ENCODE results near the gene TPSD1. TPM values are rescaled to one million over a fixed set of nuclear protein-coding genes. Genes with fewer than 3 reads are reported as not detected.
A peak's percentile ranks its signal among the peaks of the same experiment; 100 is the strongest.

Gene TPSD1
- total RNA-seq, 3 donors from 2014 or later: 0.35 to 4.3 (median 0.58) TPM

DNA sequence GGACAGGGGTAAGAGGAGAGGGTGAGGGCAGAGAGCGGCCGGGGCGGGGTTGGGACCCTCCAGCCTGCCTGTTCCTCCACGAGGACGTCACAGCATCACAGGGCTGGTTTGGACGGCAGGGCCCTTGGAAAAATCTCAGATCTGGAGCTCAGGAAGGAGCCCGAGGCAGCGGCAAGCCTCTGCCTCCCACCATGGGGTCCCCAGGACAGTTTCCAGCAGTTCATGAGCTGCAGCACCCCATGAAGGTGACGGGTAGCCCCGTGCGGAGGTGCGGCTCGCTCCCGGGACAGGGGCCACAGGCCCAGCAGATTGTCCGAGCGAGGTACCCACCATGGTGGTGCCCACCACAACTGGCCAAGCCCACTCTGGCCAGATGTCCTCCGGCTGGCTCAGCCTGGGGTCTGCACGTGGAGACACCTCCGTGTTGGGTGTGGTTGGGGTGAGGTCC lies 21.3 kb downstream of the TPSD1 start:
- Histone ChIP-seq H3K36me3 (ENCODE audit: low read depth) (no peaks in the 10 kb centered on the region), H3K4me1 (ENCODE audit: low read depth) (peaks cover under 1% of the 10 kb centered on the region), H3K4me3 (no peak overlapping the region), H3K9me3 (no peaks in the 10 kb centered on the region)
- ATAC-seq: no peak
- DNase-seq: no peak
- intact Hi-C loops (cut with DNase I, micrococcal nuclease): no loop called here
- TF ChIP-seq, protein P1, sequence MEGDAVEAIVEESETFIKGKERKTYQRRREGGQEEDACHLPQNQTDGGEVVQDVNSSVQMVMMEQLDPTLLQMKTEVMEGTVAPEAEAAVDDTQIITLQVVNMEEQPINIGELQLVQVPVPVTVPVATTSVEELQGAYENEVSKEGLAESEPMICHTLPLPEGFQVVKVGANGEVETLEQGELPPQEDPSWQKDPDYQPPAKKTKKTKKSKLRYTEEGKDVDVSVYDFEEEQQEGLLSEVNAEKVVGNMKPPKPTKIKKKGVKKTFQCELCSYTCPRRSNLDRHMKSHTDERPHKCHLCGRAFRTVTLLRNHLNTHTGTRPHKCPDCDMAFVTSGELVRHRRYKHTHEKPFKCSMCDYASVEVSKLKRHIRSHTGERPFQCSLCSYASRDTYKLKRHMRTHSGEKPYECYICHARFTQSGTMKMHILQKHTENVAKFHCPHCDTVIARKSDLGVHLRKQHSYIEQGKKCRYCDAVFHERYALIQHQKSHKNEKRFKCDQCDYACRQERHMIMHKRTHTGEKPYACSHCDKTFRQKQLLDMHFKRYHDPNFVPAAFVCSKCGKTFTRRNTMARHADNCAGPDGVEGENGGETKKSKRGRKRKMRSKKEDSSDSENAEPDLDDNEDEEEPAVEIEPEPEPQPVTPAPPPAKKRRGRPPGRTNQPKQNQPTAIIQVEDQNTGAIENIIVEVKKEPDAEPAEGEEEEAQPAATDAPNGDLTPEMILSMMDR (IDR thresholded peaks at IDR 0.05): no peak

DNA sequence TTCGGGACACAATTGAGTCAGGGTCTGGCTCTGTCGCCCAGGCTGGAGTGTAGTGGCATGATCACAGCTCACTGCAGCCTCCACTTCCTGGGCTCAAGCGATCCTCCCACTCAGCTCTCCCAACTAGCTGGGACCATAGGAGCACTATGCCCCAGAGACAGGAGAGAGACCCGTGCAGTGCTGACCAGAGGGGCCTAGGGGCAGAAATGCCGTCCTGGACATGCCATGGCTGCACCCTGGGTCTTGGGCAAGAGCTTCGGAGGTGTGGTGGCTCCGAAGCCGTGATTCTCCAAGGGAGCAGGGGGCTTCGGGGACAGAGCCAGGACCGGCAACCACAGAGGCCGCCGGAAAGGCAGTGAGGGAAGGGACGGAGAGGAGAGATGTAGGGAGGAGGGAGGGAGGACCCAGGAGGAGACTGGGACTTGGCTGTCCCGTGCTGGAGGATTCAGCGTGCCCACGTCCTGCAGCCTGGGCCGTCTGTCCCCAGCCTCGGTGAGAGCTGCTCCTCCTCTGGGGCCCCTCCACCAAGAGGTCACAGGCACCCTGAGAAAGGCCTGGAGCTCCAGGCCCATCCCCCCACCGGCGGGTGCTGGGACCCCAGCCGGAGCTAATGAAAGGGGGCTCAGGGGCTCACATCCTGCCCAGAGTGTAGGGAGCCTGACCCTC lies 21.9 kb downstream of the TPSD1 start:
- TF ChIP-seq, protein P1 (IDR thresholded peaks at IDR 0.05): no peak
- H3K4me1 ChIP-seq (ENCODE audit: low read depth): no peaks in the 10 kb centered on the region
- no peak overlapping the region for H3K4me3 ChIP-seq
- intact Hi-C loops (cut with DNase I, micrococcal nuclease): no loop called here
- no peaks in the 10 kb centered on the region for H3K9me3 ChIP-seq
- DNase-seq (peak in 1 of 3 donors; percentile 25), ATAC-seq (no peak)
- H3K36me3 ChIP-seq (ENCODE audit: low read depth): no peaks in the 10 kb centered on the region

DNA sequence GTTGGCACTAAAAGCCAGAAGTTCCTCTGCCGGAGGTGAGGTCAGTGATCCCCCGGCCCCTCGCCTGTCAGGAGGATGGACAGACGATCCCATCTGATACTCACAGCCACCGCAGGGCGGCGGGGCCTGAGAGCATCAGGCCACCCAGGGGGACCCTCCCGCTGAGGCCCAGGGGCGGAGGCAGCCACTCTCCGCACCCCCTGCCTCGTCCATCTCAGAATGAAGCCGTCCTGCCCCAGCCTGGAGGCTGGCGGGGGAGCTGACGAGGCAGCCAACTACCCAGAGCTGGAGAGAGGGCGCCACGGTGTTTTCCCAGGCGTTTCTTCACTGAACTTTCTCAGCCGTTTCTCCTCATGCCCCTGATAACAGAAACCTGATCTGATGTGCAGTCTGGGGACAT lies 22.6 kb downstream of the TPSD1 start:
- ATAC-seq: no peak
- intact Hi-C loops (cut with DNase I, micrococcal nuclease): no loop called here
- Histone ChIP-seq H3K36me3 (ENCODE audit: low read depth) (no peaks in the 10 kb centered on the region), H3K4me1 (ENCODE audit: low read depth) (no peaks in the 10 kb centered on the region), H3K9me3 (no peaks in the 10 kb centered on the region), H3K4me3 (no peak overlapping the region)
- TF ChIP-seq, protein P1 (IDR thresholded peaks at IDR 0.05): no peak
- DNase-seq: peak in 1 of 3 donors; percentile 33

DNA sequence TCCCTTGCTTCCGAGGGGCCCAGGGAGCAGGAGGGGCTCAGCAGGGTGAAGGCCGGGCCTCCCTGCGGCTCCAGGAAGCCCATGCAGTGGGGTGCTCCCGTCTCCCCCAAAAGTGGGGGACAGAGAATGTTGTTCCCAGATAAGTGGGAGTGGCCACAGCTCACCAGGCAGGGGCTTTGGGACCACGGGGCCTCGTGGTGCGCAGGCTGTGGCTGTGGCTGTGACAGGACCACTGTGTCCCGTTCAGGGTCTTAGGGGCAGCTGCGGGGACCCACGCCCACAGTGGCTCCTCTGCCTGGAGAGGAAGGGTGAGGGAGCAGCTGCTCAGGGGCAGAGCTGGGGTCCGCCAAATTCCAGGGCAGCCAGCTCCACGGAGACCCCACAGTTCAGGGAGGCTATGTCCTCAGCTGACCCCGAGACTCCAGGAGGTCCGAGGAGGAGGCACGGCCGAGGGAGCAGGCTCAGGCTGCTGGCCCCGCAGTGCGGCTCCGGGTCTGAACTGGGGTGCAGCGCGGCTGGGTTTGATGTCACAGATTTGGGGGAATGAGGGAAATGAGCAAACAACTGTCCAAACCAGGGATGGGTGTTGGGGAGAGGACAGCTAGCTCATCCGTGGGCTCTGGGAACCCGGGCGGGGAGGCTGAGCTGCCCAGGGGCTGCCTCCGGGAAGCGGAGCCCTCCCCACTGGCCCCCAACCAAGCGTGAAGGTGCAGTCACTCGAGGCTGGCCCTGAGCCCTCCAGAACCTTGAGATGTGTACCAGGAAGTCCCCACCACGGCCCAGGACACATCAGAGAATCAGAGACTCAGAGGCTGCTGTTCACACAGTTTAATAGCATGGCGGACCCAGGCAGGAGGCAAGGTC lies 23.4 kb downstream of the TPSD1 start:
- no peak for ATAC-seq
- intact Hi-C loops (cut with DNase I, micrococcal nuclease): no loop called here
- TF ChIP-seq, protein P1 (IDR thresholded peaks at IDR 0.05): no peak
- Histone ChIP-seq H3K4me3 (no peak overlapping the region), H3K36me3 (ENCODE audit: low read depth) (no peaks in the 10 kb centered on the region), H3K4me1 (ENCODE audit: low read depth) (no peaks in the 10 kb centered on the region), H3K9me3 (no peaks in the 10 kb centered on the region)
- DNase-seq: peak in 1 of 3 donors; percentile 40

DNA sequence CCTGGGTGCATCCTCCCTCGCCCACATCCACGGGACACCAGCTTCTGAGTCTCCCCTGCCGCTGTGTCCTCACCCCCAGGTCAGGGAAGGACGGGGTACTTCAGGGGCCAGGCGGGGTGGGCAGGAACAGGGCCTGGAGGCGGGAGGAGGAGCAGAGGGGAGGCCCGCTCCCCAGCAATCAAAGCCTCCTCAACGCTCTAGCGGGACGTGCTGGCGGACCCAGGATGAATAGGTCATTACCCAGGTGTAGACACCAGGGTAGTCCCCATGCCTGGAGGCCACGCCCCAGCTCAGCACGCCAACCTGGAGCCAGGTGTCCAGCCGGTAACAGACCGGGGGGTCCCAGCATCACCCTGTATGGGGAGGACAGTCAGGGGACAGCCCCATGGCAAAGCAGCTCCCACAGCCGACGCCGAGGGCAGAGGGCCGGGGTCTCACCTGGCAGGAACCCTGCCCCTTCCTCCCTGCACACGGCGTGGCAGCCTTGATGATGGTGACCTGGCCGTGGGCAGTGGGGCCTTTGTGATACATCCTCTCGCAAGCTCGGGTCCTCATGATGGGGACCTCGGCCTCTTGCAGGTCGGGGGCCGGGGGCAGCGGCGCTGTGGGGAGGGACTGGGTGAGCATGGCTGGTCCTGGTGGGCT lies 24.2 kb downstream of the TPSD1 start:
- DNase-seq (peak in 1 of 3 donors; percentile 45), ATAC-seq (no peak)
- TF ChIP-seq, protein P1 (IDR thresholded peaks at IDR 0.05): no peak
- Histone ChIP-seq H3K4me1 (ENCODE audit: low read depth) (no peaks in the 10 kb centered on the region), H3K36me3 (ENCODE audit: low read depth) (no peaks in the 10 kb centered on the region), H3K4me3 (no peak overlapping the region), H3K9me3 (no peaks in the 10 kb centered on the region)
- intact Hi-C loops (cut with DNase I, micrococcal nuclease): no loop called here

All from mucosa of descending colon (tissue), 3 donors.